Choroid plexus epithelial cell (primary cell): Measurements from ENCODE around the gene MTCL3.

Experiments
- DNase-seq: peaks from one replicate; pipeline ENCODE4 v3.0.0-alpha.2; 2010; ENCODE audit warnings: low read depth
- H3K4me3 ChIP-seq: 2 replicates; pipeline ENCODE4 v1.5.1; 2011; ENCODE audit warnings: low read depth, mild to moderate bottlenecking, control low read depth, low read length, moderate library complexity
- CTCF ChIP-seq: conservative IDR thresholded peaks from 2 replicates; pipeline ENCODE4 v1.5.1; 2011; ENCODE audit warnings: low read depth, mild to moderate bottlenecking, control low read depth, inconsistent platforms, low read length, moderate library complexity

The MTCL3 gene

GRCh38 chr6:127522714-127523113, 3.6 kb upstream of the MTCL3 start:
- H3K4me3 ChIP-seq = no peak overlapping the region

GRCh38 chr6:127520066-127520465, 931 bp upstream of the MTCL3 start:
- peak; percentile 35 for DNase-seq
- H3K4me3 ChIP-seq = no peak overlapping the region
- no peak for TF ChIP-seq CTCF

More at GRCh38 chr6:127522714-127523113, 3.6 kb upstream of the MTCL3 start:
- no peak for TF ChIP-seq CTCF
- DNase-seq = no peak

- peak overlapping the region; percentile 59 for H3K4me3 ChIP-seq
- TF ChIP-seq CTCF = no peak
- DNase-seq = no peak
These were observed 292 bp upstream of the MTCL3 start for GRCh38 chr6:127519469-127519785.

- DNase-seq = no peak
- H3K4me3 ChIP-seq = peak overlapping the region; percentile 59
- no peak for TF ChIP-seq CTCF
These were observed 885 bp downstream of the MTCL3 start for GRCh38 chr6:127518191-127518709.

- H3K4me3 ChIP-seq = no peak overlapping the region
- no peak for TF ChIP-seq CTCF
- DNase-seq = no peak
These were observed 1.4 kb downstream of the MTCL3 start for GRCh38 chr6:127517693-127518092.

GRCh38 chr6:127516662-127517273, 2.4 kb downstream of the MTCL3 start:
- TF ChIP-seq CTCF = peak; percentile 79
- peak; percentile 75 for DNase-seq
- H3K4me3 ChIP-seq = peak overlapping the region; percentile 75
